Caco-2 (cell line): ENCODE measurements around the gene TBX6. TPM values are rescaled to one million over a fixed set of nuclear protein-coding genes. Genes with fewer than 3 reads are reported as not detected.
"Not testable (repeated sequence)": the region's sequence is repeated elsewhere in the genome, so short reads cannot be mapped to it uniquely, and the experiment has no call there.

ENCODE experiments used
- BruUV-seq: library from RNA; stranded (reverse); fragments of 400-500 nt; replicated peaks from 2 replicates; lab custom pipeline; 2021; lab: Mats Ljungman, UMichigan
- CTCF ChIA-PET: fragments of 300-600 bp; sonication (Branson Sonifier 250); formaldehyde crosslinking; loops from one replicate; lab custom pipeline; 2022; ENCODE audit warnings: antibody characterized with exemption; lab: Charles Lee
- POLR2A ChIA-PET: fragments of 300-600 bp; sonication (Branson Sonifier 250); formaldehyde crosslinking; loops from one replicate; lab custom pipeline; 2022; ENCODE audit warnings: antibody characterized with exemption; lab: Charles Lee
- DNase-seq, 2 experiments: peaks; one replicate each; pipeline versions ENCODE4 v3.0.0 to v3.0.0-alpha.2; 2020 to 2022
- H3K27me3 ChIP-seq: replicated peaks from 2 replicates; pipeline ENCODE4 v1.6.0; 2011; ENCODE audit warnings: low read length; ENCODE audit not compliant: control insufficient read depth, insufficient read depth
- H3K36me3 ChIP-seq: 2 replicates; pipeline ENCODE4 v1.5.1; 2011; ENCODE audit warnings: low read length; ENCODE audit not compliant: control insufficient read depth, insufficient read depth
- H3K4me1 ChIP-seq: fragments of 250-450 bp; sonication (Bioruptor Pico); 2 replicates; pipeline ENCODE4 v1.5.1; 2020; ENCODE audit warnings: mild to moderate bottlenecking
- H3K4me3 ChIP-seq: 2 replicates; pipeline ENCODE4 v1.5.1; 2011; ENCODE audit warnings: low read depth, mild to moderate bottlenecking, control low read depth, low read length
- H3K9me3 ChIP-seq: fragments of 250-450 bp; sonication (Bioruptor Pico); 2 replicates; pipeline ENCODE4 v1.5.1; 2020; ENCODE audit warnings: mild to moderate bottlenecking, moderate library complexity
- H3K27ac Mint-ChIP-seq: one replicate; pipeline ENCODE4 v1.8.0; 2022; ENCODE audit warnings: mixed read lengths; ENCODE audit not compliant: unreplicated experiment
- H3K27me3 Mint-ChIP-seq: one replicate; pipeline ENCODE4 v1.8.0; 2022; ENCODE audit warnings: mixed read lengths; ENCODE audit not compliant: insufficient read depth, unreplicated experiment
- H3K36me3 Mint-ChIP-seq: one replicate; pipeline ENCODE4 v1.8.0; 2022; ENCODE audit warnings: mild to moderate bottlenecking, mixed read lengths; ENCODE audit not compliant: insufficient read depth, unreplicated experiment
- H3K4me1 Mint-ChIP-seq: one replicate; pipeline ENCODE4 v1.8.0; 2022; ENCODE audit warnings: low read depth, mixed read lengths; ENCODE audit not compliant: unreplicated experiment
- H3K4me3 Mint-ChIP-seq: one replicate; pipeline ENCODE4 v1.8.0; 2022; ENCODE audit warnings: mild to moderate bottlenecking, moderate library complexity, mixed read lengths; ENCODE audit not compliant: unreplicated experiment
- H3K9me3 Mint-ChIP-seq: one replicate; pipeline ENCODE4 v1.8.0; 2022; ENCODE audit warnings: mixed read lengths; ENCODE audit not compliant: unreplicated experiment
- CTCF ChIP-seq, 2 experiments: fragments of 200-600 bp in 1 of 2; IDR thresholded peaks; 1 replicate in 1 of 2; 2 replicates in 1 of 2; pipeline versions ENCODE4 v1.5.1 to v1.8.0; 2011 to 2022; ENCODE audit warnings: antibody characterized with exemption in 1 of 2, control low read depth in 1 of 2, inconsistent platforms in 1 of 2, low read depth in 1 of 2, low read length in 1 of 2, mild to moderate bottlenecking in 1 of 2, moderate library complexity in 1 of 2; ENCODE audit not compliant: insufficient read depth in 1 of 2, severe bottlenecking in 1 of 2, unreplicated experiment in 1 of 2
- intact Hi-C: fragments of 100-400 bp; cut with micrococcal nuclease; formaldehyde crosslinking; loops from one replicate; pipeline ENCODE4 v1.10.0; 2022; ENCODE audit not compliant: unreplicated experiment
- total RNA-seq: library from RNA; stranded (reverse); gene quantifications from 2 replicates; pipeline ENCODE4 v1.2.3, GENCODE V29; 2022

Gene TBX6
- total RNA-seq, 1 experiment from 2014 or later, result 1.1 TPM

GRCh38 chr16:30131869-30132475 is 40.2 kb upstream of the TBX6 start:
- H3K4me1 ChIP-seq, result no peaks in the 10 kb centered on the region
- H3K27me3 Mint-ChIP-seq, result no peaks in the 10 kb centered on the region
- CTCF ChIA-PET, result no interaction called here

GRCh38 chr16:30127993-30128392 is 36.3 kb upstream of the TBX6 start:
- Mint-ChIP-seq H3K9me3 (no peaks in the 10 kb centered on the region), H3K4me3 (no peak overlapping the region), H3K27ac (no peak overlapping the region), H3K36me3 (peaks cover 12% of the 10 kb centered on the region), H3K4me1 (peaks cover 6% of the 10 kb centered on the region), H3K27me3 (no peaks in the 10 kb centered on the region)
- Histone ChIP-seq H3K36me3 (no peaks in the 10 kb centered on the region), H3K4me3 (no peak overlapping the region), H3K9me3 (no peaks in the 10 kb centered on the region), H3K4me1 (no peaks in the 10 kb centered on the region), H3K27me3 (no peaks in the 10 kb centered on the region)
- ChIA-PET CTCF (no interaction called here), POLR2A (interaction anchor here (0.6 kb wide), 1 partner anchor 10 kb away, joined by 3 read pairs; no protein-coding TSS in a partner anchor)
- no TSS peak for BruUV-seq
- TF ChIP-seq CTCF (IDR thresholded peaks at IDR 0.05; ENCODE audit: insufficient read depth in 1 of 2, low read depth in 1 of 2, low read length in 1 of 2, severe bottlenecking in 1 of 2, unreplicated experiment in 1 of 2), result no peak
- intact Hi-C loops, result no loop called here
- DNase-seq, result no peak

More at GRCh38 chr16:30131869-30132475, 40.2 kb upstream of the TBX6 start:
- intact Hi-C loops, result no loop called here
- Mint-ChIP-seq H3K36me3 (peaks cover 6% of the 10 kb centered on the region), H3K4me1 (no peaks in the 10 kb centered on the region), H3K27ac (no peak overlapping the region), H3K9me3 (no peaks in the 10 kb centered on the region), H3K4me3 (no peak overlapping the region)
- H3K27me3 ChIP-seq, result no peaks in the 10 kb centered on the region
- POLR2A ChIA-PET, result no interaction called here
- TF ChIP-seq CTCF (IDR thresholded peaks at IDR 0.05; ENCODE audit: insufficient read depth in 1 of 2, low read depth in 1 of 2, low read length in 1 of 2, severe bottlenecking in 1 of 2, unreplicated experiment in 1 of 2), result no peak
- H3K9me3 ChIP-seq, result no peaks in the 10 kb centered on the region
- no peak overlapping the region for H3K4me3 ChIP-seq
- DNase-seq, result no peak
- no TSS peak for BruUV-seq
- no peaks in the 10 kb centered on the region for H3K36me3 ChIP-seq

- H3K9me3 ChIP-seq, H3K4me1 ChIP-seq, intact Hi-C loops, H3K27me3 ChIP-seq, H3K4me3 Mint-ChIP-seq, H3K9me3 Mint-ChIP-seq, H3K27me3 Mint-ChIP-seq, DNase-seq, H3K27ac Mint-ChIP-seq, H3K4me1 Mint-ChIP-seq, H3K36me3 ChIP-seq, BruUV-seq, H3K4me3 ChIP-seq, CTCF ChIA-PET, POLR2A ChIA-PET: not testable (repeated sequence)
- H3K36me3 Mint-ChIP-seq, result peaks cover 17% of the 10 kb centered on the region
Measured at GRCh38 chr16:30125690-30126089, 34.0 kb upstream of the TBX6 start.
